HEK293 (cell line): Measurements from ENCODE around the gene CCDC142.

ENCODE experiments used
- CTCF ChIA-PET: fragments of 350-600 bp; formaldehyde crosslinking; extraction: SDS; loops from one replicate; lab custom pipeline; 2021; ENCODE audit warnings: antibody characterized with exemption; lab: Yijun Ruan, JAX
- POLR2A ChIA-PET: fragments of 300-600 bp; formaldehyde crosslinking; extraction: SDS; loops from one replicate; lab custom pipeline; 2020; ENCODE audit warnings: antibody characterized with exemption, inconsistent platforms; lab: Yijun Ruan, JAX
- H3K27ac ChIP-seq: fragments of 200-500 bp; sonication (Bioruptor generic); 2 replicates; pipeline ENCODE4 v1.5.1; 2014; ENCODE audit warnings: low read depth, low read length, control low read depth, inconsistent platforms; ENCODE audit errors: extremely low read depth
- H3K36me3 ChIP-seq, 2 experiments: fragments of 200-500 bp in 1 of 2; sonication (Bioruptor generic) in 1 of 2; 1 replicate in 1 of 2; 2 replicates in 1 of 2; pipeline ENCODE4 v1.5.1; 2014 to 2017; ENCODE audit warnings: inconsistent platforms in 2 of 2, low read length in 2 of 2; ENCODE audit not compliant: control insufficient read depth in 2 of 2, insufficient read depth in 1 of 2
- H3K4me1 ChIP-seq: fragments of 200-500 bp; sonication (Bioruptor generic); 2 replicates; pipeline ENCODE4 v1.5.1; 2014; ENCODE audit warnings: mild to moderate bottlenecking, low read length, inconsistent platforms; ENCODE audit not compliant: control insufficient read depth, insufficient read depth
- H3K4me3 ChIP-seq: 2 replicates; pipeline ENCODE4 v1.5.1; 2011; ENCODE audit warnings: low read depth, mild to moderate bottlenecking, control low read depth, low read length, moderate library complexity
- H3K9me3 ChIP-seq: fragments of 200-500 bp; sonication (Bioruptor generic); 2 replicates; pipeline ENCODE4 v1.5.1; 2014; ENCODE audit warnings: low read depth, low read length, inconsistent platforms; ENCODE audit not compliant: control insufficient read depth, insufficient read depth
- BCL11B ChIP-seq: fragments of 450-650 bp; formaldehyde crosslinking; IDR thresholded peaks from 2 replicates; pipeline ENCODE4 v1.5.1; 2016; ENCODE audit warnings: low read depth, missing biosample characterization, missing genetic modification characterization
- FEZF1 ChIP-seq: fragments of 450-650 bp; formaldehyde crosslinking; IDR thresholded peaks from 2 replicates; pipeline ENCODE4 v1.5.1; 2016; ENCODE audit warnings: missing biosample characterization, missing genetic modification characterization
- HOXD13 ChIP-seq: sonication (generic); formaldehyde crosslinking; IDR thresholded peaks from 2 replicates; pipeline ENCODE4 v1.8.0; 2022; ENCODE audit warnings: missing genetic modification reagents, borderline replicate concordance
- MYNN ChIP-seq: fragments of 450-650 bp; formaldehyde crosslinking; IDR thresholded peaks from 2 replicates; pipeline ENCODE4 v1.5.1; 2016; ENCODE audit warnings: missing biosample characterization, missing genetic modification characterization, borderline replicate concordance
- SALL2 ChIP-seq: fragments of 450-650 bp; formaldehyde crosslinking; IDR thresholded peaks from 2 replicates; pipeline ENCODE4 v1.5.0; 2017; ENCODE audit warnings: missing biosample characterization, mild to moderate bottlenecking, missing genetic modification characterization, borderline replicate concordance
- YY2 ChIP-seq: fragments of 450-650 bp; formaldehyde crosslinking; IDR thresholded peaks from 2 replicates; pipeline ENCODE4 v1.5.1; 2016; ENCODE audit warnings: missing biosample characterization, missing genetic modification characterization
- ZBTB48 ChIP-seq: fragments of 450-650 bp; formaldehyde crosslinking; IDR thresholded peaks from 2 replicates; pipeline ENCODE4 v1.5.1; 2016; ENCODE audit warnings: missing biosample characterization, missing genetic modification characterization
- ZNF266 ChIP-seq: fragments of 450-650 bp; formaldehyde crosslinking; IDR thresholded peaks from 2 replicates; pipeline ENCODE4 v1.5.1; 2016; ENCODE audit warnings: missing biosample characterization, missing genetic modification characterization, low read depth
- ZNF280C ChIP-seq: fragments of 450-650 bp; formaldehyde crosslinking; IDR thresholded peaks from 2 replicates; pipeline ENCODE4 v1.5.1; 2016; ENCODE audit warnings: missing biosample characterization, missing genetic modification characterization
- ZNF423 ChIP-seq: fragments of 450-650 bp; formaldehyde crosslinking; IDR thresholded peaks from 2 replicates; pipeline ENCODE4 v1.5.1; 2016; ENCODE audit warnings: missing biosample characterization, missing genetic modification characterization
- ZNF624 ChIP-seq: fragments of 450-650 bp; formaldehyde crosslinking; IDR thresholded peaks from 2 replicates; pipeline ENCODE4 v1.5.1; 2017; ENCODE audit warnings: missing biosample characterization, missing genetic modification characterization
- ZNF677 ChIP-seq: fragments of 450-650 bp; IDR thresholded peaks from 2 replicates; pipeline ENCODE4 v1.5.0; 2018; ENCODE audit warnings: missing biosample characterization, mild to moderate bottlenecking, missing genetic modification characterization, moderate library complexity
- ZNF777 ChIP-seq: fragments of 450-650 bp; formaldehyde crosslinking; IDR thresholded peaks from 2 replicates; pipeline ENCODE4 v1.5.1; 2017; ENCODE audit warnings: missing biosample characterization, missing genetic modification characterization, borderline replicate concordance
- TF ChIP-seq, protein P1 (sequence below): fragments of 450-650 bp; IDR thresholded peaks from 2 replicates; pipeline ENCODE4 v1.5.1; 2018; ENCODE audit warnings: missing biosample characterization, mild to moderate bottlenecking, missing genetic modification characterization
- TF ChIP-seq, protein P2 (sequence below): fragments of 450-650 bp; formaldehyde crosslinking; IDR thresholded peaks from 2 replicates; pipeline ENCODE4 v1.5.1; 2017; ENCODE audit warnings: missing biosample characterization, missing genetic modification characterization
- TF ChIP-seq, protein P3 (sequence below): fragments of 450-650 bp; formaldehyde crosslinking; IDR thresholded peaks from 2 replicates; pipeline ENCODE4; 2016; ENCODE audit warnings: missing biosample characterization, missing genetic modification characterization
- TF ChIP-seq, protein P4 (sequence below): fragments of 450-650 bp; formaldehyde crosslinking; IDR thresholded peaks from 2 replicates; pipeline ENCODE4 v1.5.1; 2017; ENCODE audit warnings: missing biosample characterization, missing genetic modification characterization

The CCDC142 gene

DNA sequence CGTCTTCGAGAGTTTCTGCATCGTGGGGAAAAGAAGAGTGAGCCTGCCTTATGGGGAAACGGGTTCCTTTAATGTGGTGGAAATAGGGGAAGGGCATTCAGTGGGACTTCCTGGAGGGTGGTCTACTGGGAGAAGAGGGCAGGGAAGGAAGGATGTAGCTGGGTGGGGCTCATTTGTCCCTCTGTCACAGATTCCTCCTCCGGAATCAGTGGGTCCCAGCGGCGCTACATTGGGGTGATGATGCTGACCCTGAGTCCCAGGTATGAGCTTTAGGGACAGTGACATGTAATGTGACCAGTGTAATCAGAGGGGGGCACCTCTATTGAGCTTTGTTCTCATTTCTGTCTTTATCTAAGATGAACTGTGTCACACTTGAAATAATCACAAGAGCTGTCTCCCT is 48.9 kb upstream of the CCDC142 start:
- H3K4me3 ChIP-seq: no peak overlapping the region
- H3K36me3 ChIP-seq: peaks cover 7 to 57% of the 10 kb centered on the region in 2 experiments; a peak in 1 of 3 replicates
- H3K4me1 ChIP-seq: no peaks in the 10 kb centered on the region; the same call in 1 of the 2 replicates
- POLR2A ChIA-PET: interaction anchor here (0.7 to 1.2 kb wide), 7 partner anchors 10 to 59 kb away, joined by 3 to 6 read pairs (median 4); partner anchors contain the start of genes CCDC142, MRPL53 and TTC31
- TF ChIP-seq ZNF280C (tag by site-specific recombination) (no peak), YY2 (tag by site-specific recombination) (no peak), FEZF1 (no peak), ZBTB48 (tag by site-specific recombination) (no peak), ZNF624 (tag by site-specific recombination) (no peak), SALL2 (tag by site-specific recombination) (no peak), ZNF423 (tag by site-specific recombination) (no peak), ZNF677 (tag by site-specific recombination) (no peak), HOXD13 (CRISPR knock-in tag) (no peak), BCL11B (tag by site-specific recombination) (no peak), ZNF266 (tag by site-specific recombination) (no peak), ZNF777 (tag by site-specific recombination) (no peak), MYNN (tag by site-specific recombination) (no peak)
- TF ChIP-seq, protein P1, sequence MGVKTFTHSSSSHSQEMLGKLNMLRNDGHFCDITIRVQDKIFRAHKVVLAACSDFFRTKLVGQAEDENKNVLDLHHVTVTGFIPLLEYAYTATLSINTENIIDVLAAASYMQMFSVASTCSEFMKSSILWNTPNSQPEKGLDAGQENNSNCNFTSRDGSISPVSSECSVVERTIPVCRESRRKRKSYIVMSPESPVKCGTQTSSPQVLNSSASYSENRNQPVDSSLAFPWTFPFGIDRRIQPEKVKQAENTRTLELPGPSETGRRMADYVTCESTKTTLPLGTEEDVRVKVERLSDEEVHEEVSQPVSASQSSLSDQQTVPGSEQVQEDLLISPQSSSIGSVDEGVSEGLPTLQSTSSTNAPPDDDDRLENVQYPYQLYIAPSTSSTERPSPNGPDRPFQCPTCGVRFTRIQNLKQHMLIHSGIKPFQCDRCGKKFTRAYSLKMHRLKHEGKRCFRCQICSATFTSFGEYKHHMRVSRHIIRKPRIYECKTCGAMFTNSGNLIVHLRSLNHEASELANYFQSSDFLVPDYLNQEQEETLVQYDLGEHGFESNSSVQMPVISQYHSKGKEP (tag by site-specific recombination): no peak
- TF ChIP-seq, protein P2, sequence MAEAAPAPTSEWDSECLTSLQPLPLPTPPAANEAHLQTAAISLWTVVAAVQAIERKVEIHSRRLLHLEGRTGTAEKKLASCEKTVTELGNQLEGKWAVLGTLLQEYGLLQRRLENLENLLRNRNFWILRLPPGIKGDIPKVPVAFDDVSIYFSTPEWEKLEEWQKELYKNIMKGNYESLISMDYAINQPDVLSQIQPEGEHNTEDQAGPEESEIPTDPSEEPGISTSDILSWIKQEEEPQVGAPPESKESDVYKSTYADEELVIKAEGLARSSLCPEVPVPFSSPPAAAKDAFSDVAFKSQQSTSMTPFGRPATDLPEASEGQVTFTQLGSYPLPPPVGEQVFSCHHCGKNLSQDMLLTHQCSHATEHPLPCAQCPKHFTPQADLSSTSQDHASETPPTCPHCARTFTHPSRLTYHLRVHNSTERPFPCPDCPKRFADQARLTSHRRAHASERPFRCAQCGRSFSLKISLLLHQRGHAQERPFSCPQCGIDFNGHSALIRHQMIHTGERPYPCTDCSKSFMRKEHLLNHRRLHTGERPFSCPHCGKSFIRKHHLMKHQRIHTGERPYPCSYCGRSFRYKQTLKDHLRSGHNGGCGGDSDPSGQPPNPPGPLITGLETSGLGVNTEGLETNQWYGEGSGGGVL (tag by site-specific recombination): no peak
- TF ChIP-seq, protein P3, sequence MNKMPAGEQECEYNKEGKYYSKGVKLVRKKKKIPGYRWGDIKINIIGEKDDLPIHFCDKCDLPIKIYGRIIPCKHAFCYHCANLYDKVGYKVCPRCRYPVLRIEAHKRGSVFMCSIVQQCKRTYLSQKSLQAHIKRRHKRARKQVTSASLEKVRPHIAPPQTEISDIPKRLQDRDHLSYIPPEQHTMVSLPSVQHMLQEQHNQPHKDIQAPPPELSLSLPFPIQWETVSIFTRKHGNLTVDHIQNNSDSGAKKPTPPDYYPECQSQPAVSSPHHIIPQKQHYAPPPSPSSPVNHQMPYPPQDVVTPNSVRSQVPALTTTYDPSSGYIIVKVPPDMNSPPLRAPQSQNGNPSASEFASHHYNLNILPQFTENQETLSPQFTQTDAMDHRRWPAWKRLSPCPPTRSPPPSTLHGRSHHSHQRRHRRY (tag by site-specific recombination): no peak
- TF ChIP-seq, protein P4, sequence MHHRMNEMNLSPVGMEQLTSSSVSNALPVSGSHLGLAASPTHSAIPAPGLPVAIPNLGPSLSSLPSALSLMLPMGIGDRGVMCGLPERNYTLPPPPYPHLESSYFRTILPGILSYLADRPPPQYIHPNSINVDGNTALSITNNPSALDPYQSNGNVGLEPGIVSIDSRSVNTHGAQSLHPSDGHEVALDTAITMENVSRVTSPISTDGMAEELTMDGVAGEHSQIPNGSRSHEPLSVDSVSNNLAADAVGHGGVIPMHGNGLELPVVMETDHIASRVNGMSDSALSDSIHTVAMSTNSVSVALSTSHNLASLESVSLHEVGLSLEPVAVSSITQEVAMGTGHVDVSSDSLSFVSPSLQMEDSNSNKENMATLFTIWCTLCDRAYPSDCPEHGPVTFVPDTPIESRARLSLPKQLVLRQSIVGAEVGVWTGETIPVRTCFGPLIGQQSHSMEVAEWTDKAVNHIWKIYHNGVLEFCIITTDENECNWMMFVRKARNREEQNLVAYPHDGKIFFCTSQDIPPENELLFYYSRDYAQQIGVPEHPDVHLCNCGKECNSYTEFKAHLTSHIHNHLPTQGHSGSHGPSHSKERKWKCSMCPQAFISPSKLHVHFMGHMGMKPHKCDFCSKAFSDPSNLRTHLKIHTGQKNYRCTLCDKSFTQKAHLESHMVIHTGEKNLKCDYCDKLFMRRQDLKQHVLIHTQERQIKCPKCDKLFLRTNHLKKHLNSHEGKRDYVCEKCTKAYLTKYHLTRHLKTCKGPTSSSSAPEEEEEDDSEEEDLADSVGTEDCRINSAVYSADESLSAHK: no peak
- TF ChIP-seq, all 188 proteins: peak for 0
- H3K9me3 ChIP-seq: no peaks in the 10 kb centered on the region
- CTCF ChIA-PET: interaction anchor here (0.5 to 4.3 kb wide), 13 partner anchors 12 to 197 kb away, joined by 3 to 34 read pairs (median 4); partner anchors contain the start of genes CCDC142, INO80B and TTC31
- no peak overlapping the region for H3K27ac ChIP-seq
